Smooth muscle cell (in vitro differentiated cells): ENCODE measurements around the gene EPB41L1. TPM values are rescaled to one million over a fixed set of nuclear protein-coding genes. Genes with fewer than 3 reads are reported as not detected.
A peak's percentile ranks its signal among the peaks of the same experiment; 100 is the strongest.

Experiments
- DNase-seq: peaks from one replicate; lab custom pipeline; 2025; ENCODE audit not compliant: unreplicated experiment; lab: John Stamatoyannopoulos, UW
- H2AFZ ChIP-seq: fragments of 200-600 bp; sonication (generic); 2 replicates; pipeline ENCODE4 v1.6.0; 2016; ENCODE audit warnings: antibody characterized with exemption, low read depth, mild to moderate bottlenecking
- H3F3A ChIP-seq: fragments of 200-600 bp; sonication (generic); 2 replicates; pipeline ENCODE4 v1.6.0; 2017; ENCODE audit warnings: antibody characterized with exemption, low read depth
- H3K27ac ChIP-seq: fragments of 200-600 bp; sonication (generic); 2 replicates; pipeline ENCODE4 v1.5.1; 2016; ENCODE audit warnings: low read depth, mild to moderate bottlenecking
- H3K27me3 ChIP-seq: fragments of 200-600 bp; sonication (generic); 2 replicates; pipeline ENCODE4 v1.6.1; 2016; ENCODE audit warnings: low read depth, mild to moderate bottlenecking
- H3K36me3 ChIP-seq: fragments of 200-600 bp; sonication (generic); 2 replicates; pipeline ENCODE4 v1.5.1; 2016; ENCODE audit warnings: low read depth
- H3K4me1 ChIP-seq: fragments of 200-600 bp; sonication (generic); 2 replicates; pipeline ENCODE4 v1.5.1; 2016; ENCODE audit warnings: low read depth
- H3K4me2 ChIP-seq: fragments of 200-600 bp; sonication (generic); 2 replicates; pipeline ENCODE4 v1.6.0; 2016; ENCODE audit warnings: mild to moderate bottlenecking
- H3K4me3 ChIP-seq: fragments of 200-600 bp; sonication (generic); 2 replicates; pipeline ENCODE4 v1.5.1; 2016; ENCODE audit warnings: mild to moderate bottlenecking
- H3K79me2 ChIP-seq: fragments of 200-600 bp; sonication (generic); 2 replicates; pipeline ENCODE4 v1.6.0; 2016; ENCODE audit warnings: low read depth, mild to moderate bottlenecking
- H3K9ac ChIP-seq: fragments of 200-600 bp; sonication (generic); 2 replicates; pipeline ENCODE4 v1.6.0; 2016; ENCODE audit warnings: low read depth
- H3K9me3 ChIP-seq: fragments of 200-600 bp; sonication (generic); replicated peaks from 2 replicates; pipeline ENCODE4 v1.5.1; 2016; ENCODE audit warnings: low read depth
- H4K20me1 ChIP-seq: fragments of 200-600 bp; sonication (generic); 2 replicates; pipeline ENCODE4 v1.6.0; 2016; ENCODE audit warnings: low read depth
- WGBS: methylation state at CpG from one replicate; pipeline ENCODE4 v1.1.7; 2016; ENCODE audit warnings: low lambda C conversion rate; 5-methylcytosine and 5-hydroxymethylcytosine counted together
- polyA plus RNA-seq: library from polyadenylated mRNA; unstranded; fragments of >200 nt; fragmentation: Nextera tagmentation; extraction: Ambion mirVana; gene quantifications from 2 replicates; pipeline ENCODE4 v1.2.1, GENCODE V29; 2016
- total RNA-seq: library from RNA; depleted of rRNA; stranded (reverse); fragments of >200 nt; gene quantifications from 2 replicates; pipeline ENCODE4 v1.2.3, GENCODE V29; 2014
- TF ChIP-seq, protein P1 (sequence below): fragments of 200-600 bp; sonication (generic); IDR thresholded peaks from 2 replicates; pipeline ENCODE4 v1.5.1; 2017; ENCODE audit warnings: borderline replicate concordance, mild to moderate bottlenecking, antibody characterized with exemption; ENCODE audit not compliant: insufficient read depth, poor library complexity, severe bottlenecking

Gene EPB41L1
- total and polyA plus RNA-seq, 2 experiments from 2014 or later, result 14.8 to 18.0 TPM

DNA sequence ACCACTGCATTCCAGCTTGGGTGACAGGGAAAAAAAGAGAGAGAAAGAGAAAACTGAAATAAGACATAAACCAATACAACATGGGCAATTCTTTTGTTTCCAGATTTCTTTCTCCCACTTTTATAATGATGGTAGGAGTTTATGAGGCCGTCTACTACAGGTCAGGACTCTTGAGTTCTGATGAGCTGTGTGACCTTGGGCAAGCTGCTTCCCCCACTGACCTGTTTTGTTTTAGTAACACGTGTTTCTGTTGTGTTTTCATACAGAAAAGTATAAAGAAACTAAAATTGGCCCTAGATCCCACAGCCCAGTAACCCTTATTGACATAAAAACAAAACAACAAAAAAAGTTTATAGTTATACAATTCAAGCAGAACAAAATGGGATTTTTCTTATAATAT, 58.8 kb downstream of the EPB41L1 start:
- Histone ChIP-seq H3K4me3 (no peak overlapping the region), H3F3A (no peaks in the 10 kb centered on the region), H3K9me3 (no peaks in the 10 kb centered on the region), H2AFZ (no peak overlapping the region), H3K36me3 (no peaks in the 10 kb centered on the region), H3K79me2 (no peaks in the 10 kb centered on the region), H3K9ac (no peak overlapping the region), H3K4me2 (no peak overlapping the region), H3K4me1 (no peaks in the 10 kb centered on the region), H3K27me3 (no peaks in the 10 kb centered on the region), H3K27ac (no peak overlapping the region), H4K20me1 (no peaks in the 10 kb centered on the region)
- DNase-seq, result no peak
- TF ChIP-seq, protein P1, sequence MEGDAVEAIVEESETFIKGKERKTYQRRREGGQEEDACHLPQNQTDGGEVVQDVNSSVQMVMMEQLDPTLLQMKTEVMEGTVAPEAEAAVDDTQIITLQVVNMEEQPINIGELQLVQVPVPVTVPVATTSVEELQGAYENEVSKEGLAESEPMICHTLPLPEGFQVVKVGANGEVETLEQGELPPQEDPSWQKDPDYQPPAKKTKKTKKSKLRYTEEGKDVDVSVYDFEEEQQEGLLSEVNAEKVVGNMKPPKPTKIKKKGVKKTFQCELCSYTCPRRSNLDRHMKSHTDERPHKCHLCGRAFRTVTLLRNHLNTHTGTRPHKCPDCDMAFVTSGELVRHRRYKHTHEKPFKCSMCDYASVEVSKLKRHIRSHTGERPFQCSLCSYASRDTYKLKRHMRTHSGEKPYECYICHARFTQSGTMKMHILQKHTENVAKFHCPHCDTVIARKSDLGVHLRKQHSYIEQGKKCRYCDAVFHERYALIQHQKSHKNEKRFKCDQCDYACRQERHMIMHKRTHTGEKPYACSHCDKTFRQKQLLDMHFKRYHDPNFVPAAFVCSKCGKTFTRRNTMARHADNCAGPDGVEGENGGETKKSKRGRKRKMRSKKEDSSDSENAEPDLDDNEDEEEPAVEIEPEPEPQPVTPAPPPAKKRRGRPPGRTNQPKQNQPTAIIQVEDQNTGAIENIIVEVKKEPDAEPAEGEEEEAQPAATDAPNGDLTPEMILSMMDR, result no peak
- 71% methylated on average over 2 of the region's 2 CpGs for WGBS

DNA sequence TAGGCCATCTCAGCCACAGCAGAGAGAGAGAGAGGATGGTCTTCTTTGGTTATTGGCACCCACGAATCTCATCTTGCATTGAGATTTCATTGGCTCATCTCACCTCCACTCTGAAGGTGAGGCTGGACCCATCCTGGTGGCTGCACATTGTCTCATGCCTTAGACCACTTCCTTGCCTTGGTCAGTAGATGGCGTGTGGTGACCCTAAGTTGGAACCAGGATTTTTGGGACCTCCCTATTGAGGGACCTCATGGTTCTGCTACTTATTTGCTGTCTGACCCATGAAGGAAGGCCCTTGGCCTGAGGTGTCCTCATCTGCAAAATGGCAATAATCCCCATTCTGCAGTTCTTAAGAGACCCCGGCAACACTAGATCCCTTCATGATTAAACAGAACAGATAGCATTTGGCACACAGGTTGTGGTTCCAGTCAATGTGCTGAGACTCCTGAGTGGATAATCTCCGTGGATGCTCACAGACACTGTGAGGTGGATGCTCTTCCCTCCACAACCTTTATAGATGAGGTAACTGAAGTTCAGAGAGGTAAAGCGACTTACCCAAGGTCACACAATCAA, 60.2 kb downstream of the EPB41L1 start:
- H3K79me2 ChIP-seq, result no peaks in the 10 kb centered on the region
- H3K4me3 ChIP-seq, result no peak overlapping the region
- no peaks in the 10 kb centered on the region for H3K4me1 ChIP-seq
- WGBS, result 73% methylated on average over 5 of the region's 5 CpGs
- H3K4me2 ChIP-seq, result no peak overlapping the region
- no peaks in the 10 kb centered on the region for H4K20me1 ChIP-seq
- no peaks in the 10 kb centered on the region for H3K27me3 ChIP-seq
- no peak overlapping the region for H3K27ac ChIP-seq
- H3K9me3 ChIP-seq, result no peaks in the 10 kb centered on the region
- TF ChIP-seq, protein P1, result peak; percentile 43
- no peaks in the 10 kb centered on the region for H3F3A ChIP-seq
- H3K36me3 ChIP-seq, result no peaks in the 10 kb centered on the region
- DNase-seq, result no peak
- no peak overlapping the region for H3K9ac ChIP-seq
- H2AFZ ChIP-seq, result no peak overlapping the region

DNA sequence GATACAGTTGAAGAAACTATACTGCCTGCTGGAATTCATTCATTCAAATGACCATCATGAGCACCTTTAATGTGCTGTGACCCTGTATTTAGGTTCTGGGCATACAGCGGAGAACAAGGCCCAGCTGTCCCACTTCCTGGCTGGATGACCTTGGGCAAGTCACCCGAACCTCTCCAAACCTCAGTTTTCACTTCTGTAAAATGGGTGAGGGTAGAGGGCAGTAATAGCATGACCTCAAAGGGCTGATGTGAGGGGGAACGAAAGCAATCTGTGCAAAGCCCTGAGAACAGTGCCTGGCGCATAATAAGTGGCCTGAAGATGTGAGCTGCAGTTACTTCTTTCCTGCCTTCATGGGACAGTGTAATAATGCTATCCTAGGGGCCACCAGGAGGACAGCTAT, 61.2 kb downstream of the EPB41L1 start:
- Histone ChIP-seq H4K20me1 (no peaks in the 10 kb centered on the region), H3K9ac (no peak overlapping the region), H3K36me3 (no peaks in the 10 kb centered on the region), H3F3A (no peaks in the 10 kb centered on the region), H3K4me3 (no peak overlapping the region), H3K27me3 (no peaks in the 10 kb centered on the region), H3K4me1 (no peaks in the 10 kb centered on the region), H3K4me2 (no peak overlapping the region), H2AFZ (no peak overlapping the region), H3K9me3 (no peaks in the 10 kb centered on the region), H3K79me2 (no peaks in the 10 kb centered on the region), H3K27ac (no peak overlapping the region)
- no peak for DNase-seq
- 92% methylated on average over 4 of the region's 4 CpGs for WGBS
- TF ChIP-seq, protein P1, result no peak
